ENCODE data around the gene UGP2. TPM values are rescaled to one million over a fixed set of nuclear protein-coding genes. Genes with fewer than 3 reads are reported as not detected.

The UGP2 gene
- total RNA-seq, 1 donor from 2014 or later, result 70.5 TPM

DNA sequence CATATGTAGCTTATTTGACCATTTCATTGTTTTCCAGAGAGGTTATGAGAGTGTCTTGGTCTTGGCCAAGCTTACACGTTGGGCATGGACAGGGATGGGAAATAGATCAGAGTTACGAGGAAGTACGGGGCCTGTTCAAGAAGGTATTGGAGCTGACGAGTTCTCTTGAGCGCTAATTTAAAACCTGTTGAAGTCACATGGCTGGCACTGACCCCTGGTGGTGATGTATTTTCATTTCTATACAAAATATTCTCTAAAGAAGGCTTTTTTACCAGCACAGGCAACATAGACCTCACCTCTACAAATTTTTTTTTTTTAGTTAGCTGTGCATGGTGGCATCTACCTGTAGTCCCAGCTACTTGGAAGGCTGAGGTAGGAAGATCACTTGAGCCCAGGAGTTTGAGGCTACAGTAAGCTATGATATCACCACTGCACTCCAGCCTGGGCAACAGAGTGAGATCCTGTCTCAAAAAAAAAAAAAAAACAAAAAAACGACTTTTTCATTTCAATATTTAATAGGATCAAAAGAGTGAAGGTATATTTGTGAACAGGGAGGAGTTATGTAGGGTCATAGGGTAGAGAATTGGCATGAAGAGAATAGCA lies 19.6 kb downstream of the UGP2 start:
- DNase-seq (ENCODE audit: low spot score in 2 of 2) (peak in 1 of 2 donors; percentile 18), FAIRE-seq (no peak)

DNA sequence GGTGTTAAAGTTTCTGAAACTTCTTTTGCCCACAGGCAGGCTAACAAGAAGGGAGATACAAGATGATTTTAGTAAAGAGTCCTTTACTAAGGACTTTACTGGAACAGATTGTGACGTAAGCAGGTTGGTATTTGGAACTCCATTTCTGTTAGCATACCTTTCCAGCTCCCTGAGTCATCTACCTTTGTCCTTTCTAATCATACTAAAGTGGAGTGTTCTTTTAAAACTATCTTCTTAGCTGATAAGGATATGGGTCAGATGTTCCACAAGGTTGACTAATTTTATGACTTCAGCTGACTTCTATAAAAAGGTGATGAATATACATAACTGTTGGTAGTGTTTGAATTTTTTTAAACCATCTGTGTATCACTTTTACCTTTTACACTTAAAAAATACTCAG lies 21.1 kb downstream of the UGP2 start:
- DNase-seq (ENCODE audit: low spot score in 2 of 2) (no peak), FAIRE-seq (no peak)

DNA sequence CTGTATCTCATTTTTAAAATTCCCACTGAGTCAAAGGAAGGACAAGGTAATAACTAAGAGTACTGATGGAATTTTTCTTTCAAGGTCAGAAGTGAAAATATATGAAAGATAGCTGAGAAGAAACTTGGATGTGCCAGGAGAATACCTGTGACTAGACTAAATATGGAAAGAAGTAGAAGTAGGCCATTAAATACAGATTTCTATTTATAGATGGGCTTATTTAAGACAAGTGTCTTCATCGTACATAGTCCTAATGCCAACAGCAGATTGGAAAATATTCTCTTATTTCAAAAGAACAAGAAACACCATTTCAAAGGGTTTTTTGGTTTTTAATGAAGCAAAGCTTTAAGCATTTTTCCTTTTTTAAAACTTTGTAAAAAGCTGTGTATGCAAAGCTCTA lies 22.0 kb downstream of the UGP2 start:
- FAIRE-seq (no peak), DNase-seq (ENCODE audit: low spot score in 2 of 2) (no peak)

DNA sequence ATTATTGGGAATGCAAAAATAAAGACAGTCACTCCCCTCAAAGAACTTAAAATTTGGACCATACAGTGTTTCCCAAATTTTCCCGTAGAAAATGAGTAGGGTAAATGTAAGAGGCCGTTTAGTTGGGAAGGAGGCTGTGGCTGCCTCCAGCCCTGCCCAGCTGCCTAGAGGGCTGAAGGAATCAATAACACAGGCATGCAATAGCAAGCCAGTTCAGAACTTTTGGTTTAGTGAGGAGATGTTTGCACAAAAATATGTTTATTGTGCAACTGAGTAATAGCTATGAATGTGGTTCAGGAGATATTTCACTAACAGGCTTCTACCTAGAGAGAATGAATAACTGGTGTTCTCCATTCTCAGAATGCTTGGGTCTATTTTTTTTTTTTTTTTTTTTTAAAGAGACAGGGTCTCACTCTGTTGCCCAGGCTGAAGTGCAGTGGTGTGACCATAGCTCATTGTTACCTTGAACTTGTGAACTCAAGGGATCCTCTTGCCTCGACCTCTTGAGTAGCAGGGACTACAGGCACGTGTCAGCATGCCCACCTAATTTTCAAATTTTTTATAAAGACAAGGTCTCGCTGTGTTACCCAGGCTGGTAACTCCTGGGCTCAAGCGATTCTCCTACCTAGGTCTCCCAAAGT lies 23.6 kb downstream of the UGP2 start:
- DNase-seq (ENCODE audit: low spot score in 2 of 2), result no peak
- no peak for FAIRE-seq

DNA sequence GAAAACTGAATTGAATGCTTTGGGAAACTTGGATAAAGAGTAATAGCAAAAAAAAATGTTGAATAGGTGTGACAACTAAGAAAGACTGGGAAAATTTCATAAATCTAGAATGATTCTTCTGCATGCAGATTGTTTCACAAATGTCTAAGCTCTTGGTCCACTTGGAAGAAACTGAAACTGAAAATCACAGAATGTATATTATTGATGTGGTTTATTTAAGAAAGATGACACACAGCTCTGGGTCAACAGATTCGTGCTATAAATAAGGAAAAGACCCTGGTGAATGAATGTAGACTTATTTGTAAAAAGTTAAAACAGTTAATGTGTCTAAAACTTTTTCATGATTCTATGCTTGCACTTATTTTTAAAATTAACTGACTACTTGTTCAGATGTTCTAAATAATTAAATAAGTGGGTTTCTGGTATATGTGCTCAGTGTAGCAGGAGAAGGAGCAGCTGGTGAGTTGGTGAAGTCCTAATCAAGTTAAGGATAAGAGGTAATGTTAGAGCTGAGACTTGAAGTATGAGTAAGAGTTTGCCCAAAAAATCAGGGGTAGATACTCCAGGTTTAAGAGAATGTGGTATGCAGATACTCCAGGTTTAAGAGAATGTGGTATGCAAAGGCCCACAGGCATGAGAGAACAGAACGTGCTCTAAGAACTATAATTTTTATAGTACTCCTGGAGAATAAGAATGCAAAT lies 24.5 kb downstream of the UGP2 start:
- FAIRE-seq (no peak), DNase-seq (ENCODE audit: low spot score in 2 of 2) (no peak)

DNA sequence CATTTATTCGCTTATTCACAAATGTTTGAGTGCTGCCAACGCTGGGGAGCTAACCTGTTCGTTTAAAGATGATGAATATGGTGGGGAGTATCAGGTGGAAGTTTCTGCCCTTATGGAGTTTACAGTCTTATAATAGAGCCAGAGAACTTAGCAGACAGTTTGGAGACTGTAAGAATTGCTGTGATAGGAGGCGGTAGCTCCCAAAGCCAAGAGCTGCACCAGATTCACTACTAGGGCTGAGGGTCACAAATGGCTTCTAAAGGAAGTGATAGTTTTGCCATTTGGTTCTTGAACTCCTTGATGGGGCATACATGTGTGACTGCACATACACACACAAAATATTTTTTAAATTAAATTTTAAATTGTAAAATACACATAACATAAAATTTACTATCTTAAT lies 29.0 kb downstream of the UGP2 start:
- peak; percentile 23 for FAIRE-seq
- no peak for DNase-seq (ENCODE audit: low spot score in 2 of 2)

DNA sequence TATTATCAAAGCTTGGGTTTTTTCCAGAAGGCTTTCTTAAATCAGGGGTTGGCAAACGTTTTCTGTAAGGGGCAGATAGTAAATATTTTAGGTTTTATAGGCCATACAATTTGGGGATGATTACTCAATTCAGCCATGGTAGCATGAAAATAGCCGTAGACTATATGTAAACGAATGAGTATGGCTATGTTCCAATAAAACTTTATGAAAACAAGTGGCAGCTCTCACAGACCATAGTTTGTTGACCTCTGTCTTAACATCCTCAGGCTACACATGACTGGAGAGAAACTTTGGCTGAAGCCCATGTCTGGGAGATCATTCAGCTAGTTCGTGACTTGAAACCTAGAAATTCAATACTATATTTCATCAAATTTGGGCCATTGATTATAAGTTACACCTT lies 30.2 kb downstream of the UGP2 start:
- DNase-seq (ENCODE audit: low spot score in 2 of 2) (no peak), FAIRE-seq (no peak)

DNA sequence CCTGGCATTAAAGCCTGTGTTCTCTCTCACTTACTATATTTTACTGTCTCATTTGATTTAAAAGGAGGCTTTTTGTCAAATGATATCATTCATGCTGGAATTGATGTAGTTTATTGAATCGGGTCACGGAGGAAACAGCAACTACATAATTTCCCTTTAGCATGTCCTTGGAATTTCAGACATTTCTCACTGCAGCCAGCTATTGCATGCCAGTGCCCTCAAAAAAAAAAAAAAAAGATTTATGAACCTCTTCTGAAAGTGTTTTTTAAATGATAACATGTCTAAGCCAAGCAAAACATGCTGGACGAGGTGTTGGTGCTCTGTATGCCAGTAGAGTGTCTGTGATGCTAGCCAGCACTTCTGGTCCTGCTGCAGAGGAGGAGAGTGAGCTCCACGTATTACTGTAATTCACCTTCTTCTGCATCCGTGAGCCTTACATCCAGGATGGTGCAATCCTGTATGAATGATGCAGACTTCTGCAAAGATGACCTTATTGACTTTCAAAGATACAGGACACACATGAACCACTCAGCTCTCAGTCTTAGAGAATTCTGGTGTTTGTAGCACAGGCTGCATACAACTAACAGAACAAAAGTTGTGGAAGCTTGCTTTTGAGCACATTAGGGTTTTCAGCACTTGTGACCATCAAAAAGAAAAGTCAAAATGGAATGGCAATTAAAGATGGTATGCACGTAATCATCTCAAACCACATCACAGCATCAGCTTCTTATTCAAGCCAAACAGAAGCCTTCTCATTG lies 31.1 kb downstream of the UGP2 start:
- no peak for FAIRE-seq
- no peak for DNase-seq (ENCODE audit: low spot score in 2 of 2)

DNA sequence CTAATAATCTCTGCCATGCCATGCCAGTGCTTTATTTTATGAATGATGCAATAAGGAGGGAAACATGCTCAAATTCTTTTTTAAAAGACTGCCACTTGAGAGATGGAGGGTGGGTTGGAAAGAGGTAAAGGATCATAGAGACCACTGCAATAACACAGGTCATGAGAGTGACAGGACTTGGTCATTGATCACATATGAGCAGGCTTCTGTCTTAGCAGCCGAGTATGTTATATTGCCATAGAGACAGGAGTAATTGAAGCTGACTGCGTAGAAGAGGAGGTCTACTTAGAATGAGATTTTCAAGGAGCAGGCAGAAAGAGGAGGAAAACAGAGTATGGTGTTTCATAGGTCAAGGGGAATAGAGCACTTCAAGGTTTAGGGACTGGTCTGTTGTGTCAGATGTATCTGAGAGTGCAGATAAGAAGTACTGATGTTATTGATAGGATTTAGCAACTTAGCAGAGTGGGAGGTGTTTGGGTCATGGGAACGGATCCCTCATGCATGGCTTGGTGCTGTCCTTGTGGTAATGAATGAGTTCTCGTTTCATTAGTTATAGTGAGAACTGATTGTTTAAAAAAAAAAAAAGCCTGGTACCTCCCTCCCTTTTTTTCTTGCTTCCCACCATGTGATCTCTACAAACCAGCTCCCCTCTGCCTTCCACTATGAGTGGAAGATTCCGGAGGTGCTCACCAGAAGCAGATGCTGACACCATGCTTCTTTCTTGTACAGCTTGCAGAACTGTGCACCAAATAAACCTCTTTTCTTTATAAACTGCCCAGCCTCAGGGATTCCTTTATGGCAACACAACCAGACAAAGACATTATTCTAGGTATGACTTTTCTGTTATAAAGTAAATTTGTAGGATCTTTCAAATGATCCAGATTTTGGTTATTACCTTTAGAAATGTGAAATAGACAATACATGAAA lies 32.8 kb downstream of the UGP2 start:
- FAIRE-seq (no peak), DNase-seq (ENCODE audit: low spot score in 2 of 2) (no peak)

DNA sequence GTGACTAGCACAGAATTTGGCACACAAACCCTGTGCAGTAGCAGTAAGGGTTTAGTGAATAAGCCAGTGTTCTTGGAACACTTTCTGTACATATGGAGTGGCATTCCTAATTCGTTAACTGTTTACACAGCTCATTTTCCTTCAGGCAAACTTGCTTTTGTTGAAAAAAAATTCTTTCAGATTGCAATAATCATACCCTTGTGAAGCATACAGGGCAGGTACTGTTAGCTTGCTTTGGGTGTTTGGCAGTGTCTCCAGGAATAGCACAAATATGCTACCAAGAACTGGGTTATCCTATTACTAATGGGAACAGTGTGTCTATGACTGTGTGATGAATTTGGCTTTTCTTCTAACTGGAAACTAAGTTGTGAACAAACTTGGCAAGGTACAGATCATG lies 33.4 kb downstream of the UGP2 start:
- DNase-seq (ENCODE audit: low spot score in 2 of 2) (no peak), FAIRE-seq (no peak)

DNA sequence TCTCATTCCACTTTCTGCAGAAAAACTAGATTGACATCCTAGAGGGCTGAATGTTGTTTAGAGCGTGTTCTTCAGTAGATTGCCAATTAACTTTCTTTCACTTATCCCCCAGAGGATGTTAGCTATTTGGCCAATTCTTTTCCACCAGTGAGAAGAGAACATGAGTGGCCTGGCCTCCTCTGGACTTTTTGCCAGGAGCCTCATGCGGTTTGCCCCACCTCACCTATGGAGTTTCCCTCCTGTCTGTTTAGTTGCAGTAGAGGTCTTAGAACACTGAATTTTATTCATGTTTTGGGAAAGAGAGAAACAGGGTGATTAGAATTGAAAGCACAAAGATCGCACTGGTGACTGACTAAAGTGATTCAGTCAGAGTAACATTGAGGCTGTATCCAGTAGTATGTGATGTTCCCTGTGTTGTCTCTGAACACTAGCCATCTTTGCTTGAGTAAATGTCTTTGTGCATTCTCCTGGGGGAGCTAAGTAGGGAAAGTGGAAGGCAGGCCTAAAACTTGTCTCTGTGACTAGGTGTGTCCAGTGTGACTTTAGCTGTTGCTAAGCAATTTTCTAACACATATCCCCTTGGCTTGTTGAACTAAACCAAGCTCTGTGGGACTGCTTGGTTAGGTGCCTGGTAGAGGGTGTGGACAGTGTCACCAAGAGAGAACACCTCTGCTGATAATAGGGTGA lies 34.0 kb downstream of the UGP2 start:
- DNase-seq (ENCODE audit: low spot score in 2 of 2), result peak in 1 of 2 donors; percentile 9
- FAIRE-seq, result no peak

DNA sequence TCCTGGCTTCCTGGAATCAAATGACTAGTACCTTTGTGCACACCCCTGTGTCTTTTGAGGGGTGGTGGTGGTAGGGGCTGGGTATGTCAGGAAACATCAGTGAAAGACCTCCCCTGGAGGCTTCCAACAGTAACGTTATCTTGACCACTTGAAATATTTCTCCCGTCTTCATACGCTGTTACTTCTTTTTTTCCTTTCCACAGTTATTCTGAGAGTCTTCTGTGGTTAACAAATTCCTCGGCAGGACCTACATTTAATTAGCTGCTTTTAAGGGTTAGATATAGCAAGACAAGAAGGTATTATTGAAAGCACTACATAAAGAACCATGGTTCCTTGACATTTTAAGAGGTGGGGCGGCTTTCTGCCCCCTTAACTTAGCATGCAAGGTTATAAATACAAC lies 34.6 kb downstream of the UGP2 start:
- DNase-seq (ENCODE audit: low spot score in 2 of 2), result no peak
- FAIRE-seq, result no peak

DNA sequence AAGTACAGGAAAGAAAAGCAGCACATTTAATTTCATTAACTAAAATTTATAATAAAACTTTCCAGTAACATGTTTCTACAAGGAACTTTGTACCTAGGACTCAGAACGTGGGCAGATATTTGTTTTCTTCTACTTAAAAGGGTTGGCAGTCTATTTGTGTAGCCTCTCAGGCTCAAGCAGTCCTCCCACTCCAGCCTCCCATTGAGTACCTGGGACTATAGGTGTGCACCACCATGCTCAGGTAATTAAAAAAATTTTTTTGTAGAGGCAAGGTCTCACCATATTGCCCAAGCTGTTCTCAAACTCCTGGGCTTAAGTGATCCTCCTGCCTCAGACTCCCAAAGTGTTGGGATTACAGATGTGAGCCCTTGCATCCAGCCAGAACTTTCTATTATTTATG lies 36.8 kb downstream of the UGP2 start:
- DNase-seq (ENCODE audit: low spot score in 2 of 2), result no peak
- no peak for FAIRE-seq

DNA sequence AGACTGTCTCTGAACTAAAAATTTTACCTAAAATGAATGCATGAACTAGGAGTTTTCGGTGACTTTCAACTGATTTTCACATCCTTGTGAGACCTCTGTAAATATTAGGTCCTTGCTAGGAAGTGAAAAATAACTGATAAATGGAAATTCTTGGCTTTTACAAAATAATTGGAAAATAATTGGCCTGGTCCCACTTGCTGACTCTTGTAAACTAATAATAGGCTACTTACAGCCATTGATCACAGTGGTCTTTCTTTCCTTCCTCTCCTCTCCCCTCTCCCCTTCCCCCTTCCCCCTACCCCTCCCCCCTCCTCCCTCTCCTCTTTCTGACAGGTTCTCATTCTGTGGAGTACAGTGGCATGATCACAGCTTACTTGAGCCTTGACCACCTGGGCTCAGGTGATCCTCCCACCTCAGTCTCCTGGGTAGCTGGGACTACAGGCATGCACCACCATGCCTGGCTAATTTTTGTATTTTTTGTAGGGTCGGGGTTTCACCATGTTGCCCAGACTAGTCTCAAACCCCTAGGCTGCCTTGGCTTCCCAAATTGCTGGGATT lies 38.3 kb downstream of the UGP2 start:
- FAIRE-seq (no peak), DNase-seq (ENCODE audit: low spot score in 2 of 2) (no peak)

DNA sequence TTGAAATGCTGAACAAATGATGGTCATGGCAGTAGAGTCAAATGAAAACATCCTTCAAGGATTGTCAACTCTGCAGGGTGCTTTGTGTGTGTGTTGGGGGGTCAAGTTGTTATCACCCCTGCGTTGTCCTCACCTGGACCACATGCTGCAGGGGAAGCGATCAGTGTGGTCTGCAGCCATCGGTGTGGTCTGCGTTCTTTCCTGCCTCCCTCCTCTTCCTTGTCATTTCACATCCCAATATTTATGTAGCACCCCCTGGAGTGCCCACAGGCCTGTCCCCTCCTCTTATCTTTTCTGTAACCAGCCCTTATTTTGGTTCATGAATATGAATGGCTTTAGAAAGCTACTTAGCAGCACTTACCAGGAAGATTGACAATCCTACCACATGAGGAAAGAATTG lies 38.9 kb downstream of the UGP2 start:
- DNase-seq (ENCODE audit: low spot score in 2 of 2) (no peak), FAIRE-seq (no peak)

DNA sequence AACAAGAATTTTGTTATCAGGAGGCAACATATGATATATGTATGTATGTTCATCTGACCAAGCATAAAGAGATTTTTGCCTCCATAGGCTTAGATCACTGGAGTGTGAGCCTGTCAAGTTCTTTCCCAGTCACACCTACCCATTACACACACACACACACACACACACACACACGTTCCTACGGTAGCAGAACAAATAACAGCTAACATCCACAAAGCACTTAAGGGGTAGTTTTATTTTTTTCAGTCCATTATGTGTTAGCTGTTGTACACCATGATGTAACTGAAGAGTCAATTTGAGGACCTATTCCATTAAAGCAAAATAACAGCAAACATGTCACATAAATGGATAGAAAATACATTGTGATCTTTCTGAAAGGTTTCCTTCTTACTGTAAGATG lies 39.5 kb downstream of the UGP2 start:
- DNase-seq (ENCODE audit: low spot score in 2 of 2), result no peak

DNA sequence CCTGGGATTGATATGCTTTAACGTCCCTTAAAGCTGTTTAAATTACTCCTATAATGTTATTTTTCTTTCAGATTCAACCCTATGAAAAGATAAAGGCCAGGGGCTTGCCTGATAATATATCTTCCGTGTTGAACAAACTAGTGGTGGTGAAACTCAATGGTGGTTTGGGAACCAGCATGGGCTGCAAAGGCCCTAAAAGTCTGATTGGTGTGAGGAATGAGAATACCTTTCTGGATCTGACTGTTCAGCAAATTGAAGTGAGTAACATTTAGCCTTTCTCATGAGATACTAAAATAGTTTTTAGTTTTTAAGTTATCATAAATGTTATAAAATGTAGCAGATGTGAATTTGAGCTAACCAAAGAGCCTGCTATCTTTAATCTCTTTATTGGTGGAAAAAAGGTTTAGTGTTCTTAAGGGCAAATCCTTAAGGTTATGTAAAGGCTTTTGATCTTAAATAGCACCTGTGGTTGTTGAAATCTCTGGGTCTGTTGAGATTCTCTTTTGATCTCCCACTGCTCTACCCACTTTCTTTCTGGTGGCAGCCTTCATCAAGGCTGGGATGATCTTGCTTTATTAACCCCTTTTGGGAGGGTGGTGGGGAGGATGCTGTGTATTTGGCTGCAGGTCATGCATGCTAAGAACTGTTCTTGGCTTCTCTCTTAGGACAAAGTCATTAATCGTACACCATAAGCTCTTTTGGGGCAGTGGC lies 40.9 kb downstream of the UGP2 start:
- FAIRE-seq, result no peak
- DNase-seq (ENCODE audit: low spot score in 2 of 2), result no peak

More for the DNA sequence above, 39.5 kb downstream of the UGP2 start:
- FAIRE-seq, result no peak

DNA sequence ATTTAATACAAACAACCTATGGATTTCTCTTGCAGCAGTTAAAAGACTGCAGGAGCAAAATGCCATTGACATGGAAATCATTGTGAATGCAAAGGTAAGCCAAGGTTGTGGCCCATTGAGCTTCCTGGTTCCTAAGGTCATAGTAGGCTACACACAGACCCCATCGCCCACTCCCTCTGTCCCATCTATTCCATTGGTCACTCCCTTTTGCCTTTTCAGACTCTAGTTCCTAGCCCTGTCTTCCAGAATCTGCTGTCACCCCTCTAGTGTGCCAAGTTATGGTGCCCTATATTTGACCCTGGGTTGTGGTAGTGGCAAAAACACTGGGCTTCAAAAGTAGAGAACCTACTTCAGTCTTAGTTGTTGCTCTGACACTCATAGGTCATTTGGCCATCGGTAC lies 44.7 kb downstream of the UGP2 start:
- FAIRE-seq (no peak), DNase-seq (ENCODE audit: low spot score in 2 of 2) (no peak)

DNA sequence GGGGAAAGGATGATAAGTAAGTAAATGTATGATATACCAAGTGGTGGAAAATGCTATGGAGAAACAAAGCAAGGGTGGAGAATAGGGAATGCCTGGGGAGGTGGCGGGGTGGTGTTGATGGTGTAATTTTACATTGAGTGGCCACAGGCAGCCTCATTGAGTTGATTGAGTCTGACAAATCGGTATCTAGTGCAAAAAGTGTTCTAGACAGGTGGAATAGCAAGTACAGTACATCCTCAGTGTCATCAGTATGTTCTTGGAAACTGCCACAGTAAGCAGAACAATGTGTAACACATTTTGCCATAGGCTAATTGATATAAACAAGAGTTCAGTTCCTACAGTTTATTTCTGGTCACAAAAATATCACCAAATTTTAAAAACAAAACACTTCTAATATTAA lies 46.4 kb downstream of the UGP2 start:
- no peak for DNase-seq (ENCODE audit: low spot score in 2 of 2)
- no peak for FAIRE-seq
